SK-N-SH (cell line): ENCODE results near the gene SPATA12. TPM values are rescaled to one million over a fixed set of nuclear protein-coding genes. Genes with fewer than 3 reads are reported as not detected.

Experiments used
- CTCF ChIA-PET: fragments of 300-600, 350-600 bp; formaldehyde crosslinking; extraction: SDS; loops from one replicate; lab custom pipeline; 2021; lab: Yijun Ruan, JAX
- POLR2A ChIA-PET: fragments of 350-600 bp; sonication (Branson Sonifier 250); formaldehyde crosslinking; extraction: SDS; loops from one replicate; lab custom pipeline; 2020; ENCODE audit warnings: antibody characterized with exemption, inconsistent platforms; lab: Yijun Ruan, JAX
- DNase-seq: peaks from one replicate; pipeline ENCODE4 v3.0.0; 2012
- H2AFZ ChIP-seq: fragments of 200-600 bp; sonication (generic); 2 replicates; pipeline ENCODE4 v1.8.1; 2016; ENCODE audit warnings: antibody characterized with exemption, mild to moderate bottlenecking, low read depth
- H3F3A ChIP-seq: fragments of 200-600 bp; sonication (generic); replicated peaks from 2 replicates; pipeline ENCODE3; 2016; ENCODE audit warnings: antibody characterized with exemption, mild to moderate bottlenecking; ENCODE audit not compliant: insufficient read depth
- H3K27ac ChIP-seq, 2 experiments: fragments of 200-500 bp in 1 of 2; fragments of 200-600 bp in 1 of 2; sonication (Bioruptor generic) in 1 of 2; sonication (generic), shearing (Covaris generic) in 1 of 2; 2 replicates each; pipeline versions ENCODE4 v1.5.1 to v1.6.1; 2014 to 2016; ENCODE audit warnings: low read depth in 2 of 2, inconsistent platforms in 1 of 2, low read length in 1 of 2, mild to moderate bottlenecking in 1 of 2, mixed read lengths in 1 of 2
- H3K27me3 ChIP-seq: fragments of 200-600 bp; sonication (generic), shearing (Covaris generic); 2 replicates; pipeline ENCODE4 v1.6.1; 2016; ENCODE audit warnings: mixed run types; ENCODE audit not compliant: insufficient read depth
- H3K36me3 ChIP-seq, 2 experiments: fragments of 200-500 bp in 1 of 2; fragments of 200-600 bp in 1 of 2; sonication (Bioruptor generic) in 1 of 2; sonication (generic) in 1 of 2; replicated peaks in 1 of 2; 2 replicates each; pipeline versions ENCODE3 to v1.5.1; 2014 to 2016; ENCODE audit warnings: low read length in 1 of 2, mild to moderate bottlenecking in 1 of 2; ENCODE audit not compliant: insufficient read depth in 2 of 2, control insufficient read depth in 1 of 2
- H3K4me1 ChIP-seq, 2 experiments: fragments of 200-500 bp in 1 of 2; fragments of 200-600 bp in 1 of 2; sonication (Bioruptor generic) in 1 of 2; sonication (generic), shearing (Covaris generic) in 1 of 2; 2 replicates each; pipeline versions ENCODE4 v1.5.1 to v1.6.1; 2014 to 2016; ENCODE audit warnings: low read depth in 1 of 2, low read length in 1 of 2, mixed run types in 1 of 2; ENCODE audit not compliant: insufficient read depth in 2 of 2, control insufficient read depth in 1 of 2
- H3K4me2 ChIP-seq: fragments of 200-600 bp; sonication (generic), shearing (Covaris generic); 2 replicates; pipeline ENCODE4 v1.6.1; 2017; ENCODE audit warnings: mixed run types
- H3K4me3 ChIP-seq, 2 experiments: fragments of 200-500 bp in 1 of 2; fragments of 200-600 bp in 1 of 2; sonication (Bioruptor generic) in 1 of 2; sonication (generic), shearing (Covaris generic) in 1 of 2; 2 replicates each; pipeline versions ENCODE4 v1.5.1 to v1.8.1; 2014 to 2016; ENCODE audit warnings: low read depth in 2 of 2, inconsistent platforms in 1 of 2, low read length in 1 of 2, mild to moderate bottlenecking in 1 of 2, mixed read lengths in 1 of 2, moderate library complexity in 1 of 2
- H3K79me2 ChIP-seq: fragments of 200-600 bp; sonication (generic); 2 replicates; pipeline ENCODE4 v1.8.1; 2017; ENCODE audit warnings: mild to moderate bottlenecking; ENCODE audit not compliant: insufficient read depth
- H3K9ac ChIP-seq: fragments of 200-600 bp; sonication (generic); 2 replicates; pipeline ENCODE4 v1.6.1; 2017; ENCODE audit warnings: mixed run types
- H3K9me2 ChIP-seq: fragments of 200-600 bp; sonication (generic); 2 replicates; pipeline ENCODE4 v1.6.1; 2017; ENCODE audit warnings: mixed run types
- H3K9me3 ChIP-seq: fragments of 200-600 bp; sonication (generic); 2 replicates; pipeline ENCODE4 v1.6.1; 2017; ENCODE audit warnings: mixed run types, mild to moderate bottlenecking, moderate library complexity
- H4K20me1 ChIP-seq: fragments of 200-600 bp; sonication (generic); 2 replicates; pipeline ENCODE4 v1.6.1; 2017; ENCODE audit warnings: mild to moderate bottlenecking, mixed run types; ENCODE audit not compliant: insufficient read depth
- CHD2 ChIP-seq: fragments of 150-350 bp; IDR thresholded peaks from 2 replicates; pipeline ENCODE4 v1.6.1; 2018; ENCODE audit warnings: low read length; ENCODE audit not compliant: partially characterized antibody
- EP300 ChIP-seq, 2 experiments: IDR thresholded peaks; 2 replicates each; pipeline versions ENCODE4 v1.4.0 to v1.6.1; 2012; ENCODE audit warnings: borderline replicate concordance in 1 of 2, low read depth in 1 of 2, low read length in 1 of 2
- FOSL2 ChIP-seq: IDR thresholded peaks from 2 replicates; pipeline ENCODE4 v1.4.0; 2012; ENCODE audit warnings: low read depth, mild to moderate bottlenecking, moderate library complexity, borderline replicate concordance
- MAX ChIP-seq: IDR thresholded peaks from 2 replicates; pipeline ENCODE4 v1.4.0; 2012; ENCODE audit warnings: low read depth
- NFIC ChIP-seq: IDR thresholded peaks from 2 replicates; pipeline ENCODE4 v1.4.0; 2012; ENCODE audit warnings: borderline replicate concordance
- NRF1 ChIP-seq: IDR thresholded peaks from 2 replicates; pipeline ENCODE4 v1.6.1; 2012; ENCODE audit warnings: low read depth, mild to moderate bottlenecking, low read length
- POLR2AphosphoS5 ChIP-seq: IDR thresholded peaks from 2 replicates; pipeline ENCODE4 v1.6.1; 2012; ENCODE audit warnings: low read depth, low read length
- RAD21 ChIP-seq: IDR thresholded peaks from 2 replicates; pipeline ENCODE4 v1.6.1; 2012; ENCODE audit warnings: mild to moderate bottlenecking, low read length
- RCOR1 ChIP-seq: fragments of 150-350 bp; IDR thresholded peaks from 2 replicates; pipeline ENCODE4 v1.6.1; 2017; ENCODE audit warnings: antibody characterized with exemption, low read length
- REST ChIP-seq: IDR thresholded peaks from 2 replicates; pipeline ENCODE4 v1.6.1; 2012; ENCODE audit warnings: mild to moderate bottlenecking, low read depth, low read length, moderate library complexity
- TEAD4 ChIP-seq: IDR thresholded peaks from 2 replicates; pipeline ENCODE4 v1.4.0; 2012; ENCODE audit warnings: mild to moderate bottlenecking, borderline replicate concordance; ENCODE audit not compliant: insufficient read depth
- WGBS: methylation state at CpG from one replicate; pipeline ENCODE4 v1.1.6; 2017; ENCODE audit warnings: low lambda C conversion rate; 5-methylcytosine and 5-hydroxymethylcytosine counted together
- polyA plus RNA-seq, 3 experiments: library from polyadenylated mRNA; depleted of rRNA; stranded (reverse); fragments of >200 nt; gene quantifications; 2 replicates each; pipeline ENCODE4 v1.2.3, GENCODE V29; 2012
- TF ChIP-seq, protein P1 (sequence below): fragments of 150-350 bp; IDR thresholded peaks from 2 replicates; pipeline ENCODE4 v1.6.1; 2017; ENCODE audit warnings: antibody characterized with exemption, low read length, low read depth, borderline replicate concordance
- TF ChIP-seq, protein P2 (sequence below): fragments of 150-350 bp; IDR thresholded peaks from 2 replicates; pipeline ENCODE4 v1.6.1; 2016; ENCODE audit warnings: mild to moderate bottlenecking, low read depth, low read length

SPATA12 gene
- polyA plus RNA-seq, 1 of the 3 experiments (the other 2 are of a cell fraction) = 0.33 TPM

DNA sequence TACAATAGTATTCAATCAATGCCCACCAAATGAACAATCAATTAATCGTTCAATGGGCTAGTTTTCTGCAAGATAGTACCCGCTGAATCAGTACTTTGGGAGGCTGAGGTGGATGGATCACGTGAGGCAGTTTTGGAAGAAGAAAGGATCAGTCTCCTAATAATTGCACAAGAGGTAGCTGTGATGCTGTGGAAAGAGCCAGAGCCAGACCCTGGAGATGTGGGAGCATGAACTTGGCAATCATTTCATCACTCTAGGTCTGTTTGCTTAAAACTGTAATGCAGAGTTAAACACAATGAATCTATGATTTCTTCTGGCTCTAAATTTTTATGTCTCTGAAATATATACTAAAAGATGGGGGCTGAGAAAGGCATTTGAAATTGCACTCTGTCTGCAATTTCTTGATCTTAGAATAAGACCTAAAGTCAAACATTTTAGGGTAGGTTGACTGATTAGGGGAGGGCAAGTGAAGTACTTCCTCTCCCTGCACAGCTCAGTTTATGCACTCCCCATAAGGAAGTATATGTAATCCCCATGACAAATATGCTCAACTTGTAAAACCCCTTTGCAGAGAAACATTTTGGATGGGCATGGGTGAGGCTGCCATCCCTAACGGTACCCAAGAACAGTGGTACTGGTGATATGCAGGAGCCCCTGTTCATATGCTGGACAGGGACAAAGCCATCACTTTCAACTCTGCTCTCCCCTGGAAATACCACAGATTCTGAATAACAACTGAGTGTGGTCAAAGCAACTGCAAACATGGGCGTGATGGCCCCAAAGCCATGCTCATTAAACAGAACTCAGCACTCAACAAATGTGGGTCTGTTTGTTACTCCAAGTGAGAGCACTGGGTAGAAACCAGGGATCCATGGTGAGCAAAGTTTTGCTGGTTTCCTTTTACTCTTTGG is 28.6 kb upstream of the SPATA12 start:
- Histone ChIP-seq H4K20me1 (no peaks in the 10 kb centered on the region), H3K4me3 (no peak overlapping the region), H3K27me3 (no peaks in the 10 kb centered on the region), H3K79me2 (no peaks in the 10 kb centered on the region), H3K9me3 (no peaks in the 10 kb centered on the region), H2AFZ (no peak overlapping the region), H3K27ac (no peak overlapping the region), H3F3A (no peaks in the 10 kb centered on the region), H3K9me2 (no peaks in the 10 kb centered on the region), H3K4me1 (peaks cover 0 to 18% of the 10 kb centered on the region in 2 experiments; a peak in 2 of 4 replicates), H3K4me2 (no peak overlapping the region), H3K36me3 (no peaks in the 10 kb centered on the region), H3K9ac (no peak overlapping the region)
- no peak for DNase-seq
- WGBS = 71% methylated on average over 5 of the region's 5 CpGs
- no peak for TF ChIP-seq CHD2
- TF ChIP-seq POLR2AphosphoS5 = no peak
- TF ChIP-seq, protein P1, sequence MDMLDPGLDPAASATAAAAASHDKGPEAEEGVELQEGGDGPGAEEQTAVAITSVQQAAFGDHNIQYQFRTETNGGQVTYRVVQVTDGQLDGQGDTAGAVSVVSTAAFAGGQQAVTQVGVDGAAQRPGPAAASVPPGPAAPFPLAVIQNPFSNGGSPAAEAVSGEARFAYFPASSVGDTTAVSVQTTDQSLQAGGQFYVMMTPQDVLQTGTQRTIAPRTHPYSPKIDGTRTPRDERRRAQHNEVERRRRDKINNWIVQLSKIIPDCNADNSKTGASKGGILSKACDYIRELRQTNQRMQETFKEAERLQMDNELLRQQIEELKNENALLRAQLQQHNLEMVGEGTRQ = no peak
- no peak for TF ChIP-seq EP300 (IDR thresholded peaks at IDR 0.05; ENCODE audit: borderline replicate concordance in 1 of 2, low read depth in 1 of 2, low read length in 1 of 2)
- no peak for TF ChIP-seq MAX
- TF ChIP-seq, protein P2, sequence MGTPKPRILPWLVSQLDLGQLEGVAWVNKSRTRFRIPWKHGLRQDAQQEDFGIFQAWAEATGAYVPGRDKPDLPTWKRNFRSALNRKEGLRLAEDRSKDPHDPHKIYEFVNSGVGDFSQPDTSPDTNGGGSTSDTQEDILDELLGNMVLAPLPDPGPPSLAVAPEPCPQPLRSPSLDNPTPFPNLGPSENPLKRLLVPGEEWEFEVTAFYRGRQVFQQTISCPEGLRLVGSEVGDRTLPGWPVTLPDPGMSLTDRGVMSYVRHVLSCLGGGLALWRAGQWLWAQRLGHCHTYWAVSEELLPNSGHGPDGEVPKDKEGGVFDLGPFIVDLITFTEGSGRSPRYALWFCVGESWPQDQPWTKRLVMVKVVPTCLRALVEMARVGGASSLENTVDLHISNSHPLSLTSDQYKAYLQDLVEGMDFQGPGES = no peak
- TF ChIP-seq FOSL2 = no peak
- no peak for TF ChIP-seq TEAD4
- no peak for TF ChIP-seq RAD21
- TF ChIP-seq NFIC = no peak
- no peak for TF ChIP-seq RCOR1
- no peak for TF ChIP-seq NRF1
- no peak for TF ChIP-seq REST
- POLR2A ChIA-PET = no interaction called here
- CTCF ChIA-PET = interaction anchor here (0.9 to 1.1 kb wide), 2 partner anchors 22 to 36 kb away, joined by 3 read pairs; no protein-coding TSS in a partner anchor
